Testis (tissue), 3 donors: ENCODE data around the gene LYSMD4. TPM values are rescaled to one million over a fixed set of nuclear protein-coding genes. Genes with fewer than 3 reads are reported as not detected.
A peak's percentile ranks its signal among the peaks of the same experiment; 100 is the strongest.

ENCODE experiments used
- DNase-seq: peaks from one replicate; pipeline ENCODE4 v3.0.0-alpha.2; 2019
- H3K27ac ChIP-seq, 2 donors: fragments of 200-600 bp; sonication (generic); one replicate each; pipeline ENCODE4 v1.5.1; 2019
- H3K27me3 ChIP-seq: fragments of 200-600 bp; sonication (generic); one replicate; pipeline ENCODE4 v1.5.1; 2019
- H3K36me3 ChIP-seq: fragments of 200-600 bp; sonication (generic); one replicate; pipeline ENCODE4 v1.5.1; 2017; ENCODE audit warnings: low read depth; ENCODE audit errors: missing control alignments
- H3K4me1 ChIP-seq: fragments of 200-600 bp; sonication (generic); one replicate; pipeline ENCODE4 v1.5.1; 2019
- H3K4me3 ChIP-seq, 2 donors: fragments of 200-600 bp; sonication (generic); one replicate each; pipeline ENCODE4 v1.5.1; 2017 to 2019
- H3K9me3 ChIP-seq: fragments of 200-600 bp; sonication (generic); one replicate; pipeline ENCODE4 v1.5.1; 2017
- CTCF ChIP-seq, 3 experiments: fragments of 450-650 bp in 2 of 3; fragments of 200-600 bp in 1 of 3; sonication (generic) in 1 of 3; IDR thresholded peaks; one replicate each; pipeline ENCODE4 v1.5.1; 2016 to 2019; ENCODE audit warnings: antibody characterized with exemption in 3 of 3, mild to moderate bottlenecking in 2 of 3, moderate library complexity in 1 of 3
- POLR2A ChIP-seq: fragments of 450-650 bp; IDR thresholded peaks from one replicate; pipeline ENCODE4 v1.6.1; 2017; ENCODE audit warnings: antibody characterized with exemption, mild to moderate bottlenecking, moderate library complexity
- WGBS, 2 donors: methylation state at CpG; one replicate each; pipeline ENCODE4 v1.1.5; 2018; 5-methylcytosine and 5-hydroxymethylcytosine counted together
- intact Hi-C: fragments of 100-400 bp; cut with DNase I; formaldehyde crosslinking; loops from one replicate; pipeline ENCODE4 v1.15.1; 2023; ENCODE audit warnings: low total_unique reads
- polyA plus RNA-seq: library from polyadenylated mRNA; stranded (reverse); fragments of 350-450 nt; fragmentation: Illumina TruSeq; extraction: RNeasy Lipid Tissue Mini Kit (QIAGEN cat#74804); gene quantifications from one replicate; pipeline ENCODE4 v1.2.3, GENCODE V29; 2014; ENCODE audit warnings: low read depth, low replicate concordance; ENCODE audit not compliant: insufficient read depth
- total RNA-seq, 2 donors: library from RNA; depleted of rRNA; stranded (reverse); fragments of >200 nt; gene quantifications; one replicate each; pipeline ENCODE4 v1.2.3, GENCODE V29; 2016

The LYSMD4 gene
- total and polyA plus RNA-seq, 3 donors from 2014 or later: 13.2 to 27.1 (median 23.6) TPM

DNA sequence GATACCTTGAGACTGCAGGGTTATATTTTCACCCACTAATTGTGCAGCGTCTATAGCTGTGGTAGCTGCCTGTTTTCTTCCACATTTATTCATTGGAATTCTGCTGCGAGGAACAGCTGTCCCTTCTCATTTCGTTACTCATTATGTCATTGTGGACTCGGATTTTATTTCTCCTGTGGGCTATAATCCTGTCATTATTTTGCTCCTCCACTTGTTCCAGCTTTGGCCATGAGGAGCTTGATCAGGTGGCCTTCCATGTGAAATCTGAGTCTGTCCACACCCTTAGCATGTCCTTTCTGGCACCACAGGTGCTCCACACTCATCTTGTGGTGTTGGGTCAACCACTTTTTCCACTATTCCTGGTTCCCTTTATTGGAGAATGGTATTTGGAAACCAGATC lies 14.8 kb downstream of the LYSMD4 start:
- H3K9me3 ChIP-seq: no peaks in the 10 kb centered on the region
- DNase-seq: no peak
- no peaks in the 10 kb centered on the region for H3K36me3 ChIP-seq
- WGBS, 2 donors: 83 to 84% methylated on average over 4 of the region's 4 CpGs
- no peak overlapping the region for H3K4me3 ChIP-seq
- peaks cover 7% of the 10 kb centered on the region for H3K4me1 ChIP-seq
- intact Hi-C loops: no loop called here
- no peaks in the 10 kb centered on the region for H3K27me3 ChIP-seq
- no peak overlapping the region for H3K27ac ChIP-seq
- TF ChIP-seq CTCF (IDR thresholded peaks at IDR 0.05) (no peak), POLR2A (no peak)

DNA sequence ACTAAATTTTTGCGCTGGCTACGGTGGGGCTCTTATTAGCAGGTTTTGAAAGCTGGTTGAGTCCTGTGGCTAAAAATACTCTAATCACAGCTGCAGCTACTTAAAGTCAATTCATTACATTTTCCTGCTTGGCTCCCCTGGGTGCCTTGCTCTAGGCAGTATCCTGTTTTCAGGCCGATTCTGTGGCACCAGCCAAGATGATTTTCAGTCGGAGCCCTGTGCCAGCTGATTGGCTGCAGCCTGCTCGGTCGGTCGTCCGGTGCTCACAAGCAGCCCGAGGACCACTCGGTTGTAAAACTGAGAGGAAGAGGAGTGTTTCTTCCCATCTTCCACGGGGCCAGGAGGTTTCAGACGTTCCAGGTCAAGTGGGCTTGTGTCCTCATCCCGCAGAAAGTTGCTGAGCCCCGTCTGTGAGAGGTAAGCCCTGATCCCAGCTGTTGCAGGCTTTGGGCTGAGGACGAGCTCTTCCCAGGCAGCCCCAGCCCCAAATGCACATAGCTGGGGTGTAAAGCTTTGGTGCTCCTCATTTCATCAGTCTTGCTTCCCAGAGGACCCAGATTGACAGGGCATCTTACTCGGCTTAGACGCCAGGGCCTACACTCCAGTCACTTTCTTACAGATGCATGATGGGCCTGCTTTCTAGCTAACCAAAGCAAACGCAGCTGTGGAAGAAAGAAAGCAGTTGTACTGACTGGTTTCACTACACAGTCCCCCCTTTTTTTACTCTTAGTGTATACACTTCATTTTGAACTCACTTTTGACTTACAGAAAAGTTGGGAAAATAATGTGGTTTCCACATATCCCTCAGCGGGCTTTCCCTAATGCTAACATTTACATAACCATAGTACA lies 15.9 kb downstream of the LYSMD4 start:
- Histone ChIP-seq H3K9me3 (no peaks in the 10 kb centered on the region), H3K27me3 (no peaks in the 10 kb centered on the region), H3K4me1 (peaks cover 7% of the 10 kb centered on the region), H3K36me3 (no peaks in the 10 kb centered on the region), H3K27ac (peak overlapping the region in 1 of 2 donors; percentile 29), H3K4me3 (no peak overlapping the region)
- DNase-seq: peak; percentile 26
- TF ChIP-seq POLR2A (no peak), CTCF (IDR thresholded peaks at IDR 0.05) (no peak)
- WGBS, 2 donors: 43 to 44% methylated on average over 19 of the region's 19 CpGs
- intact Hi-C loops: no loop called here

DNA sequence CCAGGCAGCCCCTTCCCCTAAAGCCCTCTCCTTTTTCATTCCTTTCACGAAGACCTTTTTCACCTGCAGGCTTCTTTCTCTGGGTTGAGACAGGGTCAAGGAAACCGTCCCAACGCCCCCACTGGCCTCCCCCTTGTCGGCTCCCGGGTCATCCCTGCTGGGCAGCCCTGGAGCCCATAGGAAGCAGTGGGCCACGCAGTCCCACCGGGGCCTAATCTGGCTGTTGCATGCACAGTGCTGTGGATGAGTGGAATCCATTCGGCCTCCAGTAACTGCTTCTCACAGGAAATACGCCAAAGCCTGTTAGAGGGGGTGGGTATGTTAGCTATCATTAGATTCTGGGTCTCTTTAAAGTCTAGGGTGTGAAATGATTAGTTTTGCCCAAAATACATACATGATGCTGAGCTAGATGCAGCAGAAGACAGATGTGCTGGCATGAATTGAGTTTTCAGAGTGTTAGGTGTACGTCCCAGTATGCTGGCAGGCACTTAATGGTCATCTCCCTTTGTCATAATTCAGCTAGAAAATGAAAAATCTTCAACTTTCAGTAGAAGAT lies 16.6 kb downstream of the LYSMD4 start:
- TF ChIP-seq CTCF (IDR thresholded peaks at IDR 0.05) (no peak), POLR2A (no peak)
- H3K36me3 ChIP-seq: no peaks in the 10 kb centered on the region
- H3K27ac ChIP-seq: peak overlapping the region in 1 of 2 donors; percentile 29
- no peak overlapping the region for H3K4me3 ChIP-seq
- no peak for DNase-seq
- H3K4me1 ChIP-seq: peaks cover 7% of the 10 kb centered on the region
- WGBS, 2 donors: 51 to 59% methylated on average over 10 of the region's 10 CpGs
- H3K9me3 ChIP-seq: no peaks in the 10 kb centered on the region
- intact Hi-C loops: no loop called here
- H3K27me3 ChIP-seq: no peaks in the 10 kb centered on the region

DNA sequence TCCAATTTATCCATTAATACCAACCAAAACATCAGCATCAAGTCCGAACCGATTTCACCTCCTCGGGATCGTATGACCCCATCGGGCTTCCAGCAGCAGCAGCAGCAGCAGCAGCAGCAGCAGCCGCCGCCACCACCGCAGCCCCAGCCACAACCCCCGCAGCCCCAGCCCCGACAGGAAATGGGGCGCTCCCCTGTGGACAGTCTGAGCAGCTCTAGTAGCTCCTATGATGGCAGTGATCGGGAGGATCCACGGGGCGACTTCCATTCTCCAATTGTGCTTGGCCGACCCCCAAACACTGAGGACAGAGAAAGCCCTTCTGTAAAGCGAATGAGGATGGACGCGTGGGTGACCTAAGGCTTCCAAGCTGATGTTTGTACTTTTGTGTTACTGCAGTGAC lies 20.8 kb downstream of the LYSMD4 start:
- no peaks in the 10 kb centered on the region for H3K36me3 ChIP-seq
- H3K27ac ChIP-seq: no peak overlapping the region
- WGBS, 2 donors: 73 to 74% methylated on average over 18 of the region's 18 CpGs
- intact Hi-C loops: no loop called here
- peaks cover 15% of the 10 kb centered on the region for H3K4me1 ChIP-seq
- DNase-seq: no peak
- no peaks in the 10 kb centered on the region for H3K27me3 ChIP-seq
- TF ChIP-seq POLR2A (no peak), CTCF (IDR thresholded peaks at IDR 0.05) (no peak)
- no peak overlapping the region for H3K4me3 ChIP-seq
- no peaks in the 10 kb centered on the region for H3K9me3 ChIP-seq
